ENCODE data around the gene TCEANC2.
"Not testable (repeated sequence)": the region's sequence is repeated elsewhere in the genome, so short reads cannot be mapped to it uniquely, and the experiment has no call there.

Gene TCEANC2

DNA sequence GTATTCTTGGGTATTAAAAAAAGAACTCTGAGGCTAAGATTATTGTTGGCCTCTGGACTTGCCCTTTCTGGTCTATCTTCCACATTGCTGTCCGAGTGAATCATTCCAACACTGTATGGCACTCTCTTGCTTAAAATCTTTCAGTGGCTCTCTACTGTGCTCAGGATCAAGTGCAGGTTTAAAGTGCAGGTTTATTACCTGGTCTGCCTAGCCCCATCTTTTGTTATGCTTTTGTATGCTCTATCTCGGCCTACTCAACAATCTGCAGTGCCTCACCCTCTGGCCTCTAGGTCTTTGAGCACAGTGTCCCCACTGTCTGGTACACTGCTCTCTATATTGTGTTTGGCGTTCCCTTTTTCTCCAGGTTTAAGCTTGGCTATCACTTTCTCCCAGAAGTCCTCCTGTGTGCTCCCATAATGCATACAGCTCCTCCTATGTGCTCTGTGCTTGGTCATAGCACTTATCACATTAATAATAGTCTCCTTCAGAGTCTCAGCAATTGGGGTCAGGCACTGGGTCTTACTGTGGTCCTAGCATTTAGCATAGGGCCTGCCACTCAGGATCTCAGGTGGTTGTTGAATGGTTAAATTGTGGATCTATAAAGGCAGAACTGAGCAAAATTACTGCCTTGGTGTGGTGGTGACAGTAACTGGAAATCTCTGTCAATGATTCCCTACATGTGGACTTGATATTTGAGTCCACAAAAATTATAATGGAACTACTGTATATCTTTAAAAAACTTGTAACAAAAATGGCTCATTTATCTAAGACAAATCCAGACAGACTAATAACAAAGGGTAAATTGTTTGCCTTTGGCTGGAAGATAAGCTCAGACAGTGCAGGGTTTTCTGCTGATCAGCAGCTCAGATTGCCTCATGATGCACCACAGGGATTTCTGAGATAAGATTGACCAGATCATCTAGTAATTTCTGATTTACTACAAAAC is 24.8 kb upstream of the TCEANC2 start:
- DNase-seq: no peak

- no peak for DNase-seq
Measured at GRCh38 chr1:54037476-54037875, 15.9 kb upstream of the TCEANC2 start.

- no peak for DNase-seq
Measured at GRCh38 chr1:54041806-54042205, 11.6 kb upstream of the TCEANC2 start.

- DNase-seq: no peak
Measured at GRCh38 chr1:54045496-54045895, 7.9 kb upstream of the TCEANC2 start.

- DNase-seq: no peak
Measured at GRCh38 chr1:54046671-54047383, 6.6 kb upstream of the TCEANC2 start.

DNA sequence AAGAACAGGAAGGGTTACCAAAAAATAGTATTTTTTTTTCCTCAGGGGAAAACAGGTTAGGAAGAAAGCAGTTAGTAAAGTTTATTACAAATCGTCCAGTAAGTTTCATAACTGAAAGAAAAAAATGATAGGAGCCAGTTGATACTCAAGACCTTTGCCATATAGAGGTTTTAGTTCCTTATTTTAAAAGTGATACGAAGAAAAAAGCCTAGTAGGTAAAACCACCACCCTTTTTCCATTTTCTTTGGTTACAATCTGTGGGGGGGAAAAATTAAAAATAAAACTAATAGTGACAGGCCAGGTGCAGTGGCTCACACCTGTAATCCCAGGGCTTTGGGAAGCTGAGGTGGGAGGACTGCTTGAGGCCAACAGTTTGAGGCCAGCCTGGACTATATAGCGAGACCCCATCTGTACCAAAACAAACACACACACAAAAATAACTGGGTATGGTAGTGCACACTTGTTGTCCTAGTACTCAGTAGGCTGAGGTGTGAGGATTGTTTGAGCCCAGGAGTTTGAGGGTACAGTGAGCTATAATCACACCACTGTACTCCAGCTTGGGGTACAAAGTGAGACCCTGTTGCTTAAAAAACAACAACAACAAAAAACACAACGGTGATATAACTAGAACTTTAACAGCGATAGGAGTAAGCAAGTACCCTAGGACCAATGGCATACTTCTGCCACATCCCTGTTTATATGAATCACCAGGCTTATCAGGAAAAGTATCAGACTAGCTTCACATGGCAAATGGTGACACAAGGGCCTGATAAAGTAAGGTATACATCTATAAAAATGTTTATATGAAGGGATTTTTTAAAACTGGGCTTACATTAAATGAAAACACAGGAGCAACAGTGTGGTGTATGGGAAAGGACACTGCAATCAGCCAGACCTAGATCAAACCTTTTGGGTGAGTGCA is 5.8 kb upstream of the TCEANC2 start:
- peak; percentile 72 for DNase-seq

GRCh38 chr1:54050435-54050834 is 3.0 kb upstream of the TCEANC2 start:
- DNase-seq: not testable (repeated sequence)

- peak; percentile 13 for DNase-seq
Measured at GRCh38 chr1:54051933-54052430, 1.4 kb upstream of the TCEANC2 start.

DNA sequence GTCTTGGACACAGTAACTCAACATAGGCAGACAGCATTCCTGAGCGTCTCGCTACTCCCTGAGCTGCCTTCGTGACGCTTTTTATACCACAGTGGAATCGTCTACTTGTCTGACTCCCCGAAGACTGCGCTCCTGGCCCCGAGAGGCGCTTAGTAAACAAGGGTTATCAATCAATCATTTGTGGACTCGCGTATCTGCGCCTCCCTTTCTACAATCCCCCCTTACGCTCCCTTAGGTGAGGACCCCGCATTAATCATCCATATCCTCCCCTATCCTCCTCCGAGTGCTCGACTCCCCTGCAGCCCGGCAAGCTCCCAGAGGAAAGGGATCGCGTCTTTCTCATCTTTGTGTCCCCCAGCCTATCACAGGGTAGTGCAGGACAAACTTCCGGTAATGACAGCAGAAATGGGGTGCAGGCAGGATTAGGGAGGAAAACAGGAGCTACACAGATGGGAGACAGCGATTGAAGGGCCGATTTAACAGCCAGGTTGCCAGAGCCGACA is 926 bp upstream of the TCEANC2 start:
- peak; percentile 33 for DNase-seq

GRCh38 chr1:54053745-54054437 is 483 bp downstream of the TCEANC2 start:
- peak; percentile 27 for DNase-seq

DNA sequence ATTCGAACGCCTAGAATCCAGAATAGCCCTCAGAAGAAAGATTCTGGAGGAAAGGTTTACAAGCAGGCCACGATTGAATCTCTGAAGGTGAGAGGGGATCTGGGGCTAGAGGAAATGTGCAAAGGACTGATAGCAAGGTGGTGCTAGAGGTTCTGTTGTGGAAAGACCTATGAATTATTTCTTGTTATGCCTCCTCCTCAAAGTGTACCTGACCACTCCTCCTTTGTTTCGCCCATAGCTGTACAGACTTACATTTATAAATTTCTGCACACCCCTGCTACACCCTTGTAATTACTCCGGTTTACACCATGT is 986 bp downstream of the TCEANC2 start:
- DNase-seq: peak; percentile 27

DNA sequence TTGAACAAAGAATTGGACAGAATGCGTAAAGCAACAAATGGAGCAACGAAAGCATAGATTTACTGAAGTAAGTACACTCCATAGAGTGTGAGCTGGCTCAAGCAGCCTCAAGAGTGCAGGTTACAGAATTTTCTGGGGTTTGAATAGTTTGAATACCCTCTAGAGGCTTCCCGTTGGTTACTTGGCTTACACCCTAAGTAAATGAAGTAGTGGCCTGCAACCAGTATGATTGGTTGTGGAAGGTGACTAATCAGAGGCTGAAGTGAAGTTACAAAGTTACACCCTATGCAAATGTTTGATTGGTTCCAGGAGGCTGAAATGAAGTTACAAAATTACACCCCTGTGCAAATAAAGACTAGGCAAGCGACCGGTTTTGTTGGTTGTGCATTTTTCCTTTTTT is 10.9 kb downstream of the TCEANC2 start:
- DNase-seq: no peak

DNA sequence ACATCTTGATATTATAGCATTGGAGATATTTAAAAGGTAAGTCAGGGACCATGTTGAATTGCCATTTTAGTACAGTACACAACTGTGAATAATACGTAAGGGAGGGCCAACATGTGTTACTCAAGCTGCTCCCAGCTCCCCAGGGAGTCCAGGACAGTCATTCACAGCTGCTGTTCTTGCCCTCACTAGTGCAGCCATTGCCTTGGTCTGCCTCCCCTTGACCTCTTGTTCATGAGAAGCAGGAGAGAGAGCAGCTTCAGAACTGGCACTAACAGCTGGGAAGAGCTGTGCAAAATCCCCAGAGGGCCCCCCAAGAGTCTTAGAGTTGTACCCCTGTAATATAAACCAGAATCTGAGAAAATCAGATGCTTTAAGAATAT is 16.4 kb downstream of the TCEANC2 start:
- DNase-seq: no peak

- DNase-seq: peak; percentile 54
Measured at GRCh38 chr1:54070171-54070837, 16.9 kb downstream of the TCEANC2 start.

GRCh38 chr1:54077359-54077758 is 24.0 kb downstream of the TCEANC2 start:
- DNase-seq: no peak

DNA sequence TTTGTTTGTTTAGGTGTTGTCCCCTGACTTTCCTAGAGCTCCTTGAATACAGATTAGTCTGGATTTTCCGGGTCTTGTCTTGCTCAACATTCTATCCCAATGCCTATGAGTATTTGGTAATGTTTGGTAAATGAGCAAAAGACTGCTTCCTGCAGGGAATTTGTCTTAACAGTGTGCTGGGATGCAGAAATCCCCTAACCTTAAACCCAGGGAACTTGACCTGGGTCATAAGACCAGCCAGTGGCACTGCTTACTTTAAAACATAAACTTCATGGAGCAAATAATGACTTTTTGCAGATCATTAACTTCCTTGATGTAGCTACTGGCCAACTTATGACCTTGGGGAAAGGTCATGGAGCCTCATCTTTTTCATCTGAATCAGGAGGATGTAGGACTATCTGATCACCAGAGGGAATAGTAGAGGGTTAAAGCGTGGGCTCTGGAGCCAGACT is 27.2 kb downstream of the TCEANC2 start:
- DNase-seq: no peak

GRCh38 chr1:54081306-54082270 is 28.2 kb downstream of the TCEANC2 start:
- peak; percentile 81 for DNase-seq

DNA sequence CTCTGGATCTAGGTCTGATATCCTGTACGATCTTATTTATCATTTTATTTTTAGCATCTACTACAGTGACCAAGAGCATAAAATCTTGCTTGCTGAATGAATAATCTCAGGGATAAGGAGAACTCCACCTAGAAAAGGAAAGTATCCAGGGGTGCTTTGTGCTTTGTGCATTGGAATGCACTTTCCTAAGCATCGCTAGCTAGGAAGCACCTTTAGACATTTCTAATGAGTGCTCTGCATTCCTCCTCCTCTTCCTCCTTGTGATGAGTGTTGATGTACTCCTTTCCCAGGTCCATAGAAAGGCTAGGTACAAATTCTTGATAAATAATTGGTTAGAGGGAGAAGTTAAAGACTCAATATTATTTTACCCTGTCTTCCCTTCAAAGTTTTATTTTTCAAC is 31.4 kb downstream of the TCEANC2 start:
- no peak for DNase-seq

- DNase-seq: no peak
Measured at GRCh38 chr1:54086754-54087153, 33.3 kb downstream of the TCEANC2 start.

- no peak for DNase-seq
Measured at GRCh38 chr1:54088385-54088784, 35.0 kb downstream of the TCEANC2 start.
